PC-9 (cell line): Measurements from ENCODE around the gene PTCD3. TPM values are rescaled to one million over a fixed set of nuclear protein-coding genes. Genes with fewer than 3 reads are reported as not detected.
A peak's percentile ranks its signal among the peaks of the same experiment; 100 is the strongest.

ENCODE experiments used
- BruUV-seq: library from RNA; stranded (reverse); fragments of 400-500 nt; replicated peaks from 2 replicates; lab custom pipeline; 2021; lab: Mats Ljungman, UMichigan
- CTCF ChIA-PET: fragments of 300-600 bp; sonication (Branson Sonifier 250); formaldehyde crosslinking; loops from one replicate; lab custom pipeline; 2022; ENCODE audit warnings: antibody characterized with exemption; lab: Charles Lee
- POLR2A ChIA-PET: fragments of 300-600 bp; sonication (Branson Sonifier 250); formaldehyde crosslinking; loops from one replicate; lab custom pipeline; 2022; ENCODE audit warnings: antibody characterized with exemption; ENCODE audit not compliant: unreplicated experiment; lab: Charles Lee
- DNase-seq, 2 experiments: peaks; one replicate each; pipeline versions ENCODE4 v3.0.0 to v3.0.0-alpha.2; 2015 to 2022; ENCODE audit warnings: mixed read lengths in 1 of 2
- H2AFZ ChIP-seq: fragments of 200-600 bp; sonication (generic); 2 replicates; pipeline ENCODE4 v1.8.1; 2017; ENCODE audit warnings: antibody characterized with exemption
- H3F3A ChIP-seq: fragments of 200-600 bp; sonication (generic); 2 replicates; pipeline ENCODE4 v1.8.1; 2017; ENCODE audit warnings: antibody characterized with exemption, mild to moderate bottlenecking, low read depth; ENCODE audit not compliant: insufficient read depth
- H3K27ac ChIP-seq: fragments of 200-600 bp; sonication (generic); 2 replicates; pipeline ENCODE4 v1.6.1; 2016; ENCODE audit warnings: mixed run types
- H3K27me3 ChIP-seq: fragments of 200-600 bp; sonication (generic); 2 replicates; pipeline ENCODE4 v1.6.1; 2016; ENCODE audit warnings: low read depth, mixed run types; ENCODE audit not compliant: insufficient read depth
- H3K36me3 ChIP-seq: fragments of 200-600 bp; sonication (generic); 2 replicates; pipeline ENCODE4 v1.6.1; 2016; ENCODE audit warnings: low read depth, mixed run types
- H3K4me1 ChIP-seq: fragments of 200-600 bp; sonication (generic); replicated peaks from 2 replicates; pipeline ENCODE4 v1.6.1; 2016; ENCODE audit warnings: mixed run types; ENCODE audit not compliant: insufficient read depth
- H3K4me2 ChIP-seq: fragments of 200-600 bp; sonication (generic); 2 replicates; pipeline ENCODE4 v1.6.1; 2017; ENCODE audit warnings: mixed run types
- H3K4me3 ChIP-seq: fragments of 200-600 bp; sonication (generic); 2 replicates; pipeline ENCODE4 v1.6.1; 2016; ENCODE audit warnings: mixed run types
- H3K79me2 ChIP-seq: fragments of 200-600 bp; sonication (generic); 2 replicates; pipeline ENCODE4 v1.6.1; 2017; ENCODE audit warnings: low read depth, mixed run types
- H3K9me2 ChIP-seq: fragments of 200-600 bp; sonication (generic); 2 replicates; pipeline ENCODE4 v1.8.1; 2017; ENCODE audit warnings: mild to moderate bottlenecking; ENCODE audit not compliant: insufficient read depth
- H3K9me3 ChIP-seq: fragments of 200-600 bp; sonication (generic); 2 replicates; pipeline ENCODE4 v1.8.1; 2016; ENCODE audit warnings: low read depth; ENCODE audit not compliant: insufficient read depth
- H4K20me1 ChIP-seq: fragments of 200-600 bp; sonication (generic); 2 replicates; pipeline ENCODE4 v1.8.1; 2017; ENCODE audit not compliant: insufficient read depth
- EZH2 ChIP-seq: fragments of 200-600 bp; sonication (generic); IDR thresholded peaks from 2 replicates; pipeline ENCODE4 v1.8.0; 2017; ENCODE audit warnings: antibody characterized with exemption, low read depth
- intact Hi-C: fragments of 100-400 bp; cut with micrococcal nuclease; formaldehyde crosslinking; loops from one replicate; pipeline ENCODE4 v1.10.0; 2022; ENCODE audit not compliant: unreplicated experiment
- total RNA-seq: library from RNA; stranded (reverse); gene quantifications from 2 replicates; pipeline ENCODE4 v1.2.3, GENCODE V29; 2021
- TF ChIP-seq, protein P1 (sequence below): fragments of 200-600 bp; sonication (generic); conservative IDR thresholded peaks from 2 replicates; pipeline ENCODE4 v1.6.1; 2017; ENCODE audit warnings: mixed run types, antibody characterized with exemption, mild to moderate bottlenecking, moderate library complexity

The PTCD3 gene
- total RNA-seq, 1 experiment from 2014 or later = 82.7 TPM

DNA sequence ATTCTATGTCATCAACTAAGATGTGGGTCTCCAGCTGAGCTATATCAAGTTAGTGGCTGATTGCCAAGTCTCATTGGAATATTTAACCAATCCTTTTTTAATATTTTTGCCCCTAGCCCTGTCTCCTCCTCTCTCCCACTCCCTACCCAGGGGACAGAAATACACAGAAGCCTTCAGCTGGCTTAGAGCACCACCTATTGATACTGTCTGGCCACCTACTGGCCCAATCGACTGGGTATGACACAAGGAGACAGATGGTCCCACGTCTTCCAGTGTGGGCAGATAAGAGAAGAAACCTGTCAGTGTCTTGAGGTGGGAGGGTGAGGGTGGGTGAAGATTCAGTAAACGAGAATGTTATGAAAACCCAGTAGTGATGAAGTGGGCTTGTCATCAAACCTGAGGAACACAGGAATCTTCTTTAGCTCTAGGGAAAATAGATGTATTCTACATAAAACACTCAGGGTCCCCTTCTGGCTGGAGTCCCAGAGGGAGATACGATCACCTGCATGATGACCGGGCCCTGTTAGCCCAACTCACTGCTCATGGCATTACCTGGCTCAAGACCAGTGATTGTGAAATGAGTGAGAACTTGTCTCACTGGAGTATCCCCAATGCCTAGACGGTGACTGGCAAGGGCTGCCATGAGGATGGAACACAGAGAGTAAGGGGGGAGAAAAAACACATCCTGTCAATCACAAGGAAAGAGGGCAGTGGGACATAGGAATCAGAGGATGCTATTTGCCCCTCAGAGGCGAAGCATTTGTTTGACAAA is 27.1 kb upstream of the PTCD3 start:
- Histone ChIP-seq H3K4me2 (no peak overlapping the region), H3K27me3 (no peaks in the 10 kb centered on the region), H3K79me2 (no peaks in the 10 kb centered on the region), H3K9me3 (no peaks in the 10 kb centered on the region), H3K27ac (no peak overlapping the region), H3K9me2 (no peaks in the 10 kb centered on the region), H2AFZ (no peak overlapping the region), H4K20me1 (no peaks in the 10 kb centered on the region), H3K36me3 (peaks cover 29% of the 10 kb centered on the region), H3K4me3 (no peak overlapping the region), H3F3A (peaks cover 14% of the 10 kb centered on the region; the same call in 1 of the 2 replicates), H3K4me1 (no peaks in the 10 kb centered on the region)
- TF ChIP-seq EZH2 = no peak
- TF ChIP-seq, protein P1, sequence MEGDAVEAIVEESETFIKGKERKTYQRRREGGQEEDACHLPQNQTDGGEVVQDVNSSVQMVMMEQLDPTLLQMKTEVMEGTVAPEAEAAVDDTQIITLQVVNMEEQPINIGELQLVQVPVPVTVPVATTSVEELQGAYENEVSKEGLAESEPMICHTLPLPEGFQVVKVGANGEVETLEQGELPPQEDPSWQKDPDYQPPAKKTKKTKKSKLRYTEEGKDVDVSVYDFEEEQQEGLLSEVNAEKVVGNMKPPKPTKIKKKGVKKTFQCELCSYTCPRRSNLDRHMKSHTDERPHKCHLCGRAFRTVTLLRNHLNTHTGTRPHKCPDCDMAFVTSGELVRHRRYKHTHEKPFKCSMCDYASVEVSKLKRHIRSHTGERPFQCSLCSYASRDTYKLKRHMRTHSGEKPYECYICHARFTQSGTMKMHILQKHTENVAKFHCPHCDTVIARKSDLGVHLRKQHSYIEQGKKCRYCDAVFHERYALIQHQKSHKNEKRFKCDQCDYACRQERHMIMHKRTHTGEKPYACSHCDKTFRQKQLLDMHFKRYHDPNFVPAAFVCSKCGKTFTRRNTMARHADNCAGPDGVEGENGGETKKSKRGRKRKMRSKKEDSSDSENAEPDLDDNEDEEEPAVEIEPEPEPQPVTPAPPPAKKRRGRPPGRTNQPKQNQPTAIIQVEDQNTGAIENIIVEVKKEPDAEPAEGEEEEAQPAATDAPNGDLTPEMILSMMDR = peak; percentile 72
- BruUV-seq = no TSS peak
- CTCF ChIA-PET = interaction anchor here (1.0 to 2.9 kb wide), 3 partner anchors 192 to 263 kb away, joined by 4 to 25 read pairs (median 10); no protein-coding TSS in a partner anchor
- POLR2A ChIA-PET = no interaction called here
- peak; percentile 31 to 56 for DNase-seq
- intact Hi-C loops = loop anchor here (1.0 to 2.0 kb wide), 3 partner anchors 190 to 350 kb away; no protein-coding TSS in a partner anchor

DNA sequence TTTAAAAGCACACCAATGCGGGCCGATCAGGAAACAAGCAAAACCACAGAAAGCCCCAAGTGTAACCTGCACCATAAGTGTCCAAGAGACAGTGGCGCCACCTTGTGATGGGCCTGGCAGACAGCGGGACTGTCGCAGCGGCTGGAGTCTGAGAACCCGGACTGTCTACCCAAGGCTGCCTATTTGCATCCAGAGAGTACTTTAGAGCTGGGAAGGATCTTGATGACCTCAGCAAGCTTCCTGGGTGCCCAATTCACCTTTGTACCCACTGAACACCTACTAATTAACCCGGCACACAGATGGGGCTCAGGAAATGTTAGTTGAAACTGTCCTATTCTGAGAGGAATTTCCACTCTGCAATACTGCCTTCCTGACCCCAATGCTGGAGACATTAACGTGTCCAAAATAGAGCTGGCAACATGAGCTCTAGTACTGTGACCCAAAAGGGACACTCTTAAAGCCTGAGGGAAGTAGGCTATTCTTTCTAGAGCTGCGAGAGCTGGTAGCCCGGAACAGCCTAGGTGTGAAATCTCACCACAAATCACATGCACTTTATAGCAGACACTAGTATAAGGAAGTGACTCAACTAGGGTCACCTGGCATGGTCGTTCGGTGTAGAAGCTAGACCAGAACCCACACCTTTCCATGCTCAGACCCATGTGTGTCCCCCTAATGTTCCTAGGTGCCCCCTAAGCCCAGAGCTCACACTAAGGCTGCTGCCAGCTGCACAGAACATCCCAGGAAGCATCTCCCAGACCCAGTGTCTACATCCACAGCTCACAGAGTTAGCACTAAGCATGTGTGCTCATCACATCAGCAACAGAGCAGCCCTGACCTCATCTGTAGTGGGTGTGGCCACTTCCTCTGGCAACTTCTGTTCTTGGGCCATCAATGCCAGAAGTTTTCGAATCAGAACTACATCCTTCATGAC is 25.8 kb upstream of the PTCD3 start:
- DNase-seq = peak in 1 of 2 experiments; percentile 62
- H3K27me3 ChIP-seq = no peaks in the 10 kb centered on the region
- H3K4me2 ChIP-seq = no peak overlapping the region
- TF ChIP-seq, protein P1 = peak; percentile 76
- no peak for TF ChIP-seq EZH2
- no peak overlapping the region for H3K4me3 ChIP-seq
- POLR2A ChIA-PET = no interaction called here
- CTCF ChIA-PET = interaction anchor here (0.6 to 2.9 kb wide), 3 partner anchors 193 to 253 kb away, joined by 3 to 25 read pairs (median 4); no protein-coding TSS in a partner anchor
- H3K79me2 ChIP-seq = no peaks in the 10 kb centered on the region
- no peak overlapping the region for H3K27ac ChIP-seq
- no TSS peak for BruUV-seq
- peaks cover 14% of the 10 kb centered on the region; the same call in 1 of the 2 replicates for H3F3A ChIP-seq
- peaks cover 29% of the 10 kb centered on the region for H3K36me3 ChIP-seq
- intact Hi-C loops = loop anchor here (1.0 to 2.0 kb wide), 2 partner anchors 191 to 351 kb away; no protein-coding TSS in a partner anchor
- H4K20me1 ChIP-seq = no peaks in the 10 kb centered on the region
- H3K4me1 ChIP-seq = no peaks in the 10 kb centered on the region
- no peak overlapping the region for H2AFZ ChIP-seq
- H3K9me2 ChIP-seq = no peaks in the 10 kb centered on the region
- H3K9me3 ChIP-seq = no peaks in the 10 kb centered on the region

DNA sequence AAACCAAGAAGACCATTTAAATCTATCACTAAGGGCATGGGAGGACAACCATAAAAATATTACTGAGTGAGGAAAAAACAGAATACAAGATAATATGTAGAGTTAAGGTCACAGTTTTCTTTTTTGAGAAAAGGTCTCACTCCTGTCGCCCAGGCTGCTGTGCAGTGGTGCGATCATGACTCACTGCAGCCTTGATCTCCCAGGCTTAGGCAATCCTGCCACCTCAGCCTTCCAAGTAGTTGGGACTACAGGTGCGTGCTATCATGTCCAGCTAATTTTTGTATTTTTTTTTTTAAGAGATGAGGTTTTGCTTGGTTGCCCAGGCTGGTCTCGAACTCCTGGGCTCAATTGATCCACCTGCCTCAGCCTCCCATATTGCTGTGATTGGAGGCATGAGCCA is 24.3 kb upstream of the PTCD3 start:
- Histone ChIP-seq H3K9me3 (no peaks in the 10 kb centered on the region), H3K4me2 (no peak overlapping the region), H2AFZ (no peak overlapping the region), H3K4me3 (no peak overlapping the region), H3K27ac (no peak overlapping the region), H3K79me2 (no peaks in the 10 kb centered on the region), H3K36me3 (peaks cover 37% of the 10 kb centered on the region), H3K4me1 (no peaks in the 10 kb centered on the region), H4K20me1 (no peaks in the 10 kb centered on the region), H3F3A (peaks cover 14% of the 10 kb centered on the region; the same call in 1 of the 2 replicates), H3K27me3 (no peaks in the 10 kb centered on the region), H3K9me2 (no peaks in the 10 kb centered on the region)
- no peak for TF ChIP-seq EZH2
- TF ChIP-seq, protein P1 = no peak
- intact Hi-C loops = no loop called here
- BruUV-seq = no TSS peak
- no peak for DNase-seq
- ChIA-PET POLR2A (no interaction called here), CTCF (no interaction called here)
